K562 (cell line): ENCODE measurements around the gene ADRA2B. TPM values are rescaled to one million over a fixed set of nuclear protein-coding genes. Genes with fewer than 3 reads are reported as not detected.

ENCODE experiments used
- ATAC-seq: fragments of 200-7000 bp; cut with Tn5 transposase; 3 replicates; pipeline ENCODE4 v1.9.1; 2020; ENCODE audit warnings: moderate library complexity
- BruUV-seq: library from RNA; stranded (reverse); fragments of 400-500 nt; replicated peaks from 2 replicates; lab custom pipeline; 2021; lab: Mats Ljungman, UMichigan
- CTCF ChIA-PET: fragments of 300-600 bp; formaldehyde crosslinking; extraction: SDS; loops from one replicate; lab custom pipeline; 2021; ENCODE audit warnings: low intra/inter-chr PET ratio; lab: Yijun Ruan, JAX
- POLR2A ChIA-PET: fragments of 300-600, 350-650 bp; sonication (Branson Sonifier 250); formaldehyde crosslinking; extraction: SDS; loops from one replicate; lab custom pipeline; 2021; ENCODE audit warnings: antibody characterized with exemption, inconsistent platforms; lab: Yijun Ruan, JAX
- DNase-seq, 4 experiments: peaks; one replicate each; pipeline versions ENCODE4 v3.0.0 to v3.0.0-alpha.2; 2011 to 2018; ENCODE audit warnings: low spot score in 3 of 4, mixed read lengths in 3 of 4; ENCODE audit errors: extremely low read depth in 1 of 4
- FAIRE-seq: peaks from 2 replicates; lab custom pipeline; 2011; peaks lifted over from hg19 to GRCh38; lab: Jason Lieb, UNC
- H2AFZ ChIP-seq: 2 replicates; pipeline ENCODE4 v1.6.0; 2011; ENCODE audit warnings: low read depth, low read length, control low read depth, inconsistent platforms
- H3K27ac ChIP-seq: fragments of 200-600 bp; 3 replicates; pipeline ENCODE4 v1.8.0; 2011; ENCODE audit warnings: low read depth, mild to moderate bottlenecking, control low read depth, inconsistent platforms, low read length, moderate library complexity, mixed read lengths; ENCODE audit errors: extremely low read depth
- H3K27me3 ChIP-seq, 2 experiments: fragments of 300-600 bp in 1 of 2; 2 replicates in 1 of 2; 3 replicates in 1 of 2; pipeline versions ENCODE4 v1.6.0 to v1.8.0; 2011; ENCODE audit warnings: inconsistent platforms in 2 of 2, low read length in 2 of 2, mild to moderate bottlenecking in 1 of 2, mixed read lengths in 1 of 2, moderate library complexity in 1 of 2; ENCODE audit not compliant: control insufficient read depth in 2 of 2, insufficient read depth in 2 of 2
- H3K36me3 ChIP-seq: fragments of 300-600 bp; 3 replicates; pipeline ENCODE4 v1.8.0; 2011; ENCODE audit warnings: mild to moderate bottlenecking, low read length, inconsistent platforms; ENCODE audit not compliant: control insufficient read depth, insufficient read depth
- H3K4me1 ChIP-seq, 2 experiments: fragments of 200-600 bp in 1 of 2; replicated peaks in 1 of 2; 2 replicates in 1 of 2; 3 replicates in 1 of 2; pipeline versions ENCODE4 v1.5.1 to v1.8.0; 2011; ENCODE audit warnings: inconsistent platforms in 2 of 2, low read length in 2 of 2, mild to moderate bottlenecking in 1 of 2, mixed read lengths in 1 of 2, moderate library complexity in 1 of 2; ENCODE audit not compliant: control insufficient read depth in 2 of 2, insufficient read depth in 2 of 2
- H3K4me2 ChIP-seq: 2 replicates; pipeline ENCODE4 v1.6.1; 2011; ENCODE audit warnings: low read length, control low read depth, inconsistent platforms, mixed read lengths; ENCODE audit not compliant: insufficient read depth
- H3K4me3 ChIP-seq: fragments of 200-600 bp; sonication (generic), shearing (Covaris generic); 2 replicates; pipeline ENCODE4 v1.5.1; 2016; ENCODE audit warnings: control low read depth, inconsistent platforms
- H3K79me2 ChIP-seq: fragments of 200-600 bp; 3 replicates; pipeline ENCODE4 v1.8.0; 2011; ENCODE audit warnings: low read length, inconsistent platforms; ENCODE audit not compliant: control insufficient read depth, insufficient read depth
- H3K9ac ChIP-seq, 2 experiments: 2 replicates each; pipeline versions ENCODE4 v1.6.0 to v1.6.1; 2011; ENCODE audit warnings: low read depth in 2 of 2, low read length in 2 of 2, control low read depth in 1 of 2, inconsistent platforms in 1 of 2, mild to moderate bottlenecking in 1 of 2, mixed read lengths in 1 of 2; ENCODE audit not compliant: insufficient read depth in 1 of 2
- H3K9me1 ChIP-seq: one replicate; pipeline ENCODE4 v1.6.0; 2011; ENCODE audit warnings: inconsistent platforms, mild to moderate bottlenecking, low read length, moderate library complexity; ENCODE audit not compliant: control insufficient read depth, insufficient read depth
- H3K9me3 ChIP-seq: replicated peaks from 2 replicates; pipeline ENCODE4 v1.5.1; 2011; ENCODE audit warnings: low read depth, low read length, inconsistent platforms; ENCODE audit not compliant: control insufficient read depth, insufficient read depth
- H4K20me1 ChIP-seq: replicated peaks from 2 replicates; pipeline ENCODE4 v1.6.1; 2011; ENCODE audit warnings: low read length, inconsistent platforms, mixed read lengths; ENCODE audit not compliant: control insufficient read depth, insufficient read depth
- BCL6 ChIP-seq: fragments of 250-450 bp; sonication (Bioruptor Pico); IDR thresholded peaks from 2 replicates; pipeline ENCODE4 v1.4.0; 2020
- ETS2 ChIP-seq: IDR thresholded peaks from 2 replicates; pipeline ENCODE4 v1.6.1; 2016; ENCODE audit warnings: borderline replicate concordance, missing genetic modification characterization, mild to moderate bottlenecking, moderate library complexity, missing compliant biosample characterization; ENCODE audit not compliant: poor library complexity, severe bottlenecking
- KDM1A ChIP-seq, 2 experiments: fragments of 450-650 bp; IDR thresholded peaks; 2 replicates each; pipeline ENCODE4 v1.6.1; 2016; ENCODE audit warnings: mild to moderate bottlenecking in 2 of 2
- RBM39 ChIP-seq: fragments of 200-400 bp; formaldehyde crosslinking; optimal IDR thresholded peaks from 2 replicates; pipeline ENCODE3; 2018; ENCODE audit warnings: low read depth, low read length
- ZNF57 ChIP-seq: fragments of 450-650 bp; formaldehyde crosslinking; IDR thresholded peaks from 2 replicates; pipeline ENCODE4 v1.4.0; 2020; ENCODE audit warnings: mild to moderate bottlenecking, moderate library complexity
- WGBS: fragments of 100-300 bp; shearing (Covaris generic); methylation state at CpG from one replicate; pipeline ENCODE4 v1.1.6; 2016; ENCODE audit warnings: low coverage, mixed read lengths; ENCODE audit not compliant: insufficient coverage; ENCODE audit errors: missing lambda C conversion rate; 5-methylcytosine and 5-hydroxymethylcytosine counted together
- in situ Hi-C: fragments of 300-500 bp; cut with MboI; formaldehyde crosslinking; loops from 4 replicates; pipeline ENCODE4 v1.15.0; 2018; ENCODE audit warnings: inconsistent platforms, mixed read lengths
- intact Hi-C: fragments of 100-400 bp; cut with micrococcal nuclease; formaldehyde crosslinking; loops from 2 replicates; pipeline ENCODE4 v1.14.2; 2022
- polyA plus RNA-seq, 8 experiments: library from polyadenylated mRNA; depleted of rRNA in 4 of 8; stranded (reverse) in 5 of 8; unstranded in 3 of 8; fragments of >200 nt; fragmentation: Nextera tagmentation in 2 of 8; fragmentation: Illumina TruSeq in 1 of 8; extraction: Ambion mirVana in 2 of 8; extraction: Trizol in 1 of 8; gene quantifications; 2 replicates each; pipeline versions ENCODE4 v1.2.1 to v1.2.3, GENCODE V29; 2011 to 2014; ENCODE audit warnings: inconsistent platforms in 1 of 8, missing spikeins in 1 of 8
- total RNA-seq, 7 experiments: library from RNA; depleted of rRNA in 6 of 7; stranded (reverse); fragments of >200 nt in 6 of 7; fragmentation: Illumina TruSeq in 2 of 7; extraction: Trizol in 2 of 7; gene quantifications; 2 replicates each; pipeline versions ENCODE4 v1.2.1 to v1.2.3, GENCODE V29; 2011 to 2021; ENCODE audit warnings: low replicate concordance in 1 of 7
- TF ChIP-seq, protein P1 (sequence below): fragments of 450-650 bp; IDR thresholded peaks from 2 replicates; pipeline ENCODE4 v1.6.1; 2016
- TF ChIP-seq, protein P2 (sequence below), 2 experiments: IDR thresholded peaks; 2 replicates each; pipeline ENCODE4 v1.6.1; 2011; ENCODE audit warnings: borderline replicate concordance in 1 of 2, control low read depth in 1 of 2, low read depth in 1 of 2, low read length in 1 of 2, mild to moderate bottlenecking in 1 of 2, mixed read lengths in 1 of 2, moderate library complexity in 1 of 2; ENCODE audit not compliant: insufficient read depth in 1 of 2, insufficient read length in 1 of 2, poor library complexity in 1 of 2, severe bottlenecking in 1 of 2; ENCODE audit errors: extremely low read depth in 1 of 2

ADRA2B gene
- total and polyA plus RNA-seq, 9 of the 15 experiments (the other 6 are each of a cell fraction or from before 2014, with no cell fraction given) = not detected

DNA sequence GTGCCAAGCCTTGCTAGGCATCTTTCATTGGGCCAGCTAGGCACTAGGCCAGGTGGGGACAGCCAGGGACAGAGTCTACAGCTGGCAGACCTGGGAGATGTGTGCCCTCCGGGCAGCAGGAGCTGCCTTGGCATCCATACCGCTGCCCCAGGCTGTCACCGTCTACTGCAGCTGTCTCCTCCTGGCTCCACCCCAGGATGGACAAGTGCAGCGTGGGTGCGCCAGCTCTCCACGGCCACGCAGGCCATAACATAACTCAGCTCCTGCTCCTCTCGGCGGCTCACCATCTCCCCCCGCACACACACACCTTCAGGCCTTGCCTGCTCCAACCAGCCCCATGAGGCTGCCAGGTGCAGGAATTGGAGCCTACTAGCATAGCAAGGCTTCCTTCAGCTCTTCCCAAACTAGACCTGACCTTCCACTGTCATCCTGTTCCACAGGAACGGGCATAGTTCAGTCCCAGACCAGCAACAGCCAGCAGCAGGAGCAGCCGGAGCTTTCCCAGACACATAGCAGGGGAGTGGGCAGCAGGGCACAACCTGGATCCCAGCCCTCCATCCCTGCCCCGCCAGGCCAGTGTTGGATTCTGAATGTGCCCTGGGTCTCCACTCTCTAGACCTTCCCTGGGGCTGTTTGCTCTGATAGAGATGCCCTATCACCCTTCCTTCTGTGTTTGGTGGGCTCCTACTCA lies 2.5 kb upstream of the ADRA2B start:
- Histone ChIP-seq H3K9me3 (no peaks in the 10 kb centered on the region), H3K4me1 (peaks cover 3 to 45% of the 10 kb centered on the region in 2 experiments; a peak in 4 of 5 replicates), H4K20me1 (peaks cover 17% of the 10 kb centered on the region), H3K9me1 (no peaks in the 10 kb centered on the region), H3K27me3 (peaks cover 20 to 85% of the 10 kb centered on the region in 2 experiments; a peak in 4 of 5 replicates), H3K9ac (no peak overlapping the region), H2AFZ (no peak overlapping the region), H3K36me3 (no peaks in the 10 kb centered on the region), H3K79me2 (no peaks in the 10 kb centered on the region), H3K4me2 (no peak overlapping the region), H3K27ac (no peak overlapping the region), H3K4me3 (no peak overlapping the region)
- no peak for TF ChIP-seq ZNF57 (CRISPR knock-in tag)
- in situ Hi-C loops (no loop called here), intact Hi-C loops (no loop called here)
- no TSS peak for BruUV-seq
- ATAC-seq (no peak), DNase-seq (no peak), FAIRE-seq (no peak)
- POLR2A ChIA-PET = interaction anchor here (0.6 kb wide), 1 partner anchor 9 kb away, joined by 3 read pairs; no protein-coding TSS in a partner anchor
- 4% methylated on average over 13 of the region's 13 CpGs for WGBS
- CTCF ChIA-PET = no interaction called here

DNA sequence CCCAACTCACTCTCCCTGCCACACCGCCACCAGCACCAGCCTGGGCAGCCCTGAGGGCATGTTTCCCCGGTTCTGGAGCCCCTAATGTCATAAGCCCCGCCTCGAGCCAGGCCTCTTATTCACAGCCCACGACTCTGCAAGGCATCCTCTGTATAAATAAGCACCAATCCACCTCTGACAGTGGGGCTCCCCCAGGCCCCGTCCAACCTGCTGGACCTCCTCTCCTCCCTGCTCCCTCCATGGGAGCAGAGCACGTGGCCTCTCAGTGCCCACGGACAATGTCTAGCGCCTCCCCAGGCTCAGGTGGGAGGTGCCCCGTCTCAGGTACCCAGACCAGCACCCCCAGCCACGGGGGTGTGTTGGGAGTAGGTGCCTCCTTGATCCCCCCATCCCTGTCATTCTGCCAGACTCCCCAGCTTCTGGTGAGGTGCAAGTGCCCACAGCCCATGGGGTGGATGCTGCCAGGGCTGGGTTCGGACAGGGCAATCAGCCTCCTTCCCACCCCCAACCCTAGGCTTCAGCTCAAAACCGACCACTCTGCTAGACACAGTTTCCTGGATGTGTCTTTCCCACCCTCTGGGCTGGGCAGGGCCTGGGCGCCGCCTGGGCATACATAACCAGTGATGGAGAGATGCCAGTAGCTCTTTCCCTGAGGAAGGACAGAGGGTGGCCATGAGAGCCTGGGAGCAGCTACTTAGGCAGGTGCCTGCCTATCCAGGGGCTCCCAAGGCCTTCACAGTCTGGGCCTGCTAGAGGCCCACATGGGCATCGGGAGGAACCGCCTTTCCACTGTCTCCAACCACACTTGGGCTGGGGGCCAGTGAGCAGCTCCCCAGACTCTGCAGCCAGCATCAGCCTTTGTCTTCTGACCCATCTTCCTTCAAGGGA lies 1.6 kb upstream of the ADRA2B start:
- 17% methylated on average over 15 of the region's 17 CpGs for WGBS
- BruUV-seq = no TSS peak
- Histone ChIP-seq H3K9ac (peak overlapping the region in 1 of 2 experiments; percentile 81; a peak in 2 of 4 replicates), H3K9me1 (no peaks in the 10 kb centered on the region), H4K20me1 (peaks cover 10% of the 10 kb centered on the region), H2AFZ (peak overlapping the region; percentile 94; the same call in 1 of the 2 replicates), H3K9me3 (no peaks in the 10 kb centered on the region), H3K79me2 (no peaks in the 10 kb centered on the region), H3K4me1 (peaks cover 3 to 45% of the 10 kb centered on the region in 2 experiments; a peak in 4 of 5 replicates), H3K4me3 (no peak overlapping the region), H3K27me3 (peaks cover 14 to 84% of the 10 kb centered on the region in 2 experiments; a peak in 4 of 5 replicates), H3K4me2 (peak overlapping the region; percentile 85; the same call in 1 of the 2 replicates), H3K36me3 (no peaks in the 10 kb centered on the region), H3K27ac (no peak overlapping the region)
- in situ Hi-C loops = no loop called here
- intact Hi-C loops = no loop called here
- CTCF ChIA-PET = interaction anchor here (0.6 to 2.6 kb wide), 5 partner anchors 8 to 994 kb away, joined by 3 to 39 read pairs (median 5); no protein-coding TSS in a partner anchor
- FAIRE-seq (no peak), ATAC-seq (peak; percentile 42), DNase-seq (peak; percentile 25 to 61 (median 49))
- POLR2A ChIA-PET = no interaction called here
- TF ChIP-seq, protein P1, sequence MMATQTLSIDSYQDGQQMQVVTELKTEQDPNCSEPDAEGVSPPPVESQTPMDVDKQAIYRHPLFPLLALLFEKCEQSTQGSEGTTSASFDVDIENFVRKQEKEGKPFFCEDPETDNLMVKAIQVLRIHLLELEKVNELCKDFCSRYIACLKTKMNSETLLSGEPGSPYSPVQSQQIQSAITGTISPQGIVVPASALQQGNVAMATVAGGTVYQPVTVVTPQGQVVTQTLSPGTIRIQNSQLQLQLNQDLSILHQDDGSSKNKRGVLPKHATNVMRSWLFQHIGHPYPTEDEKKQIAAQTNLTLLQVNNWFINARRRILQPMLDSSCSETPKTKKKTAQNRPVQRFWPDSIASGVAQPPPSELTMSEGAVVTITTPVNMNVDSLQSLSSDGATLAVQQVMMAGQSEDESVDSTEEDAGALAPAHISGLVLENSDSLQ = no peak
- TF ChIP-seq BCL6 (CRISPR knock-in tag) = no peak
- TF ChIP-seq KDM1A (IDR thresholded peaks at IDR 0.05) = no peak
- TF ChIP-seq, protein P2, sequence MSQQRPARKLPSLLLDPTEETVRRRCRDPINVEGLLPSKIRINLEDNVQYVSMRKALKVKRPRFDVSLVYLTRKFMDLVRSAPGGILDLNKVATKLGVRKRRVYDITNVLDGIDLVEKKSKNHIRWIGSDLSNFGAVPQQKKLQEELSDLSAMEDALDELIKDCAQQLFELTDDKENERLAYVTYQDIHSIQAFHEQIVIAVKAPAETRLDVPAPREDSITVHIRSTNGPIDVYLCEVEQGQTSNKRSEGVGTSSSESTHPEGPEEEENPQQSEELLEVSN (IDR thresholded peaks at IDR 0.05; ENCODE audit: borderline replicate concordance in 1 of 2, extremely low read depth in 1 of 2, insufficient read depth in 1 of 2, insufficient read length in 1 of 2, low read depth in 1 of 2, low read length in 1 of 2, poor library complexity in 1 of 2, severe bottlenecking in 1 of 2) = peak; percentile 46 to 76
- TF ChIP-seq RBM39 = no peak
- TF ChIP-seq ETS2 = no peak
